ENCODE data around the gene PCDHGC5.

DNA sequence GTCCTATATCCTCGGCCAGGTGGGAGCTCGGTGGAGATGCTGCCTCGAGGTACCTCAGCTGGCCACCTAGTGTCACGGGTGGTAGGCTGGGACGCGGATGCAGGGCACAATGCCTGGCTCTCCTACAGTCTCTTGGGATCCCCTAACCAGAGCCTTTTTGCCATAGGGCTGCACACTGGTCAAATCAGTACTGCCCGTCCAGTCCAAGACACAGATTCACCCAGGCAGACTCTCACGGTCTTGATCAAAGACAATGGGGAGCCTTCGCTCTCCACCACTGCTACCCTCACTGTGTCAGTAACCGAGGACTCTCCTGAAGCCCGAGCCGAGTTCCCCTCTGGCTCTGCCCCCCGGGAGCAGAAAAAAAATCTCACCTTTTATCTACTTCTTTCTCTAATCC lies 11.1 kb upstream of the PCDHGC5 start:
- no peak for TF ChIP-seq CTCF (conservative IDR thresholded peaks at IDR 0.05; ENCODE audit: low read depth, low read length)
- TF ChIP-seq EZH2 (IDR thresholded peaks at IDR 0.05; ENCODE audit: borderline replicate concordance, low read depth, low read length, poor library complexity, severe bottlenecking) = no peak
